ENCODE results near the gene FKRP. TPM values are rescaled to one million over a fixed set of nuclear protein-coding genes. Genes with fewer than 3 reads are reported as not detected.
"Not testable (repeated sequence)": the region's sequence is repeated elsewhere in the genome, so short reads cannot be mapped to it uniquely, and the experiment has no call there.

The FKRP gene
- total and polyA plus RNA-seq, 11 donors = 13.9 to 25.1 (median 19.8) TPM

DNA sequence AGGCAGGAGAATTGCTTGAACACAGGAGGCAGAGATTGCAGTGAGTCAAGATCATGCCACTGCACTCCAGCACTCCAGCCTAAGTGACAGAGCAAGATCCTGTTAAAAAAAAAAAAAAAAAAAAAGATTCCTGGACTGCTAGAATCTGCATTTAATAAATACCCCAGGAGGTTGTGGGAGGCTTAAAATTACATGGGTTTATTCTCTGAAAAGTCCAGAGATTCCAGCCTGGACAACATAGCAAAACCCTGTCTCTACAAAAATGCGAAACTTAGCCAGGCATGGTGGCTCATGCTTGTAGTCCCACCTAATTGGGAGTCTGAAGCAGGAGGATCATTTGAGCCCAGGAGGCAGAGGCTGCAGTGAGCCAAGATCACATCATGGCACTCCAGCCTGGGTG lies 52.0 kb downstream of the FKRP start:
- ATAC-seq (no peak), DNase-seq (no peak)
- TF ChIP-seq POLR2A (IDR thresholded peaks at IDR 0.05) = no peak
- TF ChIP-seq, protein P1, sequence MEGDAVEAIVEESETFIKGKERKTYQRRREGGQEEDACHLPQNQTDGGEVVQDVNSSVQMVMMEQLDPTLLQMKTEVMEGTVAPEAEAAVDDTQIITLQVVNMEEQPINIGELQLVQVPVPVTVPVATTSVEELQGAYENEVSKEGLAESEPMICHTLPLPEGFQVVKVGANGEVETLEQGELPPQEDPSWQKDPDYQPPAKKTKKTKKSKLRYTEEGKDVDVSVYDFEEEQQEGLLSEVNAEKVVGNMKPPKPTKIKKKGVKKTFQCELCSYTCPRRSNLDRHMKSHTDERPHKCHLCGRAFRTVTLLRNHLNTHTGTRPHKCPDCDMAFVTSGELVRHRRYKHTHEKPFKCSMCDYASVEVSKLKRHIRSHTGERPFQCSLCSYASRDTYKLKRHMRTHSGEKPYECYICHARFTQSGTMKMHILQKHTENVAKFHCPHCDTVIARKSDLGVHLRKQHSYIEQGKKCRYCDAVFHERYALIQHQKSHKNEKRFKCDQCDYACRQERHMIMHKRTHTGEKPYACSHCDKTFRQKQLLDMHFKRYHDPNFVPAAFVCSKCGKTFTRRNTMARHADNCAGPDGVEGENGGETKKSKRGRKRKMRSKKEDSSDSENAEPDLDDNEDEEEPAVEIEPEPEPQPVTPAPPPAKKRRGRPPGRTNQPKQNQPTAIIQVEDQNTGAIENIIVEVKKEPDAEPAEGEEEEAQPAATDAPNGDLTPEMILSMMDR (IDR thresholded peaks at IDR 0.05) = no peak
- intact Hi-C loops (cut with DNase I) = no loop called here
- Histone ChIP-seq H3K9me3 (no peaks in the 10 kb centered on the region), H3K27ac (no peak overlapping the region), H3K4me1 (peaks cover 0 to 6% (median 0%) of the 10 kb centered on the region in 12 donors), H3K4me3 (no peak overlapping the region), H3K27me3 (no peaks in the 10 kb centered on the region), H3K36me3 (no peaks in the 10 kb centered on the region)
- WGBS, 4 donors = 95 to 100% (median 100%) methylated on average over 1 of the region's 1 CpG

DNA sequence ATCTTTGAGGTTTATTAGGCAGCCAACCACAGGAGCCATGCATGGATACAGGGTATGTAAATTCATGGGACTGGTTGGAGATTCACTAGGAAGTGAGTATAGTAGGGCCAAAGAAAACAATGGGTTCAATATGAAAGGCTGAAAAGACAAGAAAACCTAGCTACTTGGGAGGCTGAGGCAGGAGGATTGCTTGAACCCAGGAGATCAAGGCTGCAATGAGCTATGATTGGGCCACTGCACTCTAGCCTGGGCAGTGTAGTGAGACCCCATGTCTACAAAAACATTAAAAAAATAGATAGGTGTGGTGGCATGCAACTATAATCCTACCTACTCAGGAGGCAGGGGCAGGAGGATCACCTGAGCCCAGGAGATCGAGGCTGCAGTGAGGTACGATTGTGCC lies 52.9 kb downstream of the FKRP start:
- no peaks in the 10 kb centered on the region for H3K27me3 ChIP-seq
- H3K4me1 ChIP-seq = peaks cover 0 to 6% (median 0%) of the 10 kb centered on the region in 12 donors
- no peak overlapping the region for H3K27ac ChIP-seq
- no peaks in the 10 kb centered on the region for H3K9me3 ChIP-seq
- DNase-seq = no peak
- intact Hi-C loops (cut with DNase I) = no loop called here
- ATAC-seq = no peak
- TF ChIP-seq POLR2A (IDR thresholded peaks at IDR 0.05) = no peak
- TF ChIP-seq, protein P1 (IDR thresholded peaks at IDR 0.05) = no peak
- H3K36me3 ChIP-seq = no peaks in the 10 kb centered on the region
- H3K4me3 ChIP-seq = no peak overlapping the region
- WGBS, 4 donors = 93 to 97% (median 95%) methylated on average over 2 of the region's 2 CpGs

DNA sequence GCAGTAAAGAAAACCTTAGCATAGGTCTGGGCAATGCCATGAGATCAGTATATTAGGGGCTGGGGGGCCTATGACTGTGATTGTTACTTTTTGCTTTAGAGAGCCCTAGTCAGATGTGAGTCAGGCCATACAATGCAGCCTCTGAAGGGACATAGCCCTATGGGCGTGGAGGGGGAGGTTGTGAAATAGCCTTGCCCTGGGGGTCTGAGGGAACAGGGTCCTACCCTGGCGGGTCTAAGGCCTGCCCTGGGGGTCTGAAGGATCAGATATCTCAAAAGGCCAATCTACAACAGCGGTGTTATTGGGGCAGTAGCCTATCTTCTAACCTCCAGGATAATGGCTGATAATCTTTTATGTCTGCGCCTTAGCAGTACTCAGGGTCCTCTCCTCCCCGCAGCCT lies 56.3 kb downstream of the FKRP start:
- Histone ChIP-seq H3K4me3 (no peak overlapping the region), H3K36me3 (no peaks in the 10 kb centered on the region), H3K9me3 (no peaks in the 10 kb centered on the region), H3K4me1 (no peaks in the 10 kb centered on the region), H3K27ac (no peak overlapping the region), H3K27me3 (no peaks in the 10 kb centered on the region)
- intact Hi-C loops (cut with DNase I) = no loop called here
- DNase-seq (no peak), ATAC-seq (no peak)
- TF ChIP-seq, protein P1 (IDR thresholded peaks at IDR 0.05) = no peak
- TF ChIP-seq POLR2A (IDR thresholded peaks at IDR 0.05) = no peak
- 95 to 98% (median 96%) methylated on average over 5 of the region's 5 CpGs for WGBS, 4 donors

DNA sequence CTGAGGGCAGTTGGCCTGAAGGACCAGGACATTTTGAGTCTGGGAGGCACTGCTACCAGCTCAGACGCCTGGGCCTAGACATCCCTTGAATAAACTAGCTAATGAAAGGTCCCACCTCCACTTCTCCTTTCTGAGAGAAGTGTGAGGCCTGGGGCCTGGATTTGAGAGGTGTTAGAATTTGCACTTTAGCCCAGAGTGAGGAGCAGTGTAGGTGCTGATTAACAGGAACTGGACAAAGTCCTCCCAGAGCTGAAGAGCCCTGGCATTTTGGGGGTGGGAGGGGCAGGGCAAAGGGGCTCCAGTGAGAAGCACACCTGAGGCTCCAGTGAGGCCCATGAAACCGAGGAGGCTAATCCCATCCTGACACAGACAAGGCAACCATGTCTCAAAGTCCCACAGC lies 57.7 kb downstream of the FKRP start:
- H3K27ac ChIP-seq = no peak overlapping the region

DNA sequence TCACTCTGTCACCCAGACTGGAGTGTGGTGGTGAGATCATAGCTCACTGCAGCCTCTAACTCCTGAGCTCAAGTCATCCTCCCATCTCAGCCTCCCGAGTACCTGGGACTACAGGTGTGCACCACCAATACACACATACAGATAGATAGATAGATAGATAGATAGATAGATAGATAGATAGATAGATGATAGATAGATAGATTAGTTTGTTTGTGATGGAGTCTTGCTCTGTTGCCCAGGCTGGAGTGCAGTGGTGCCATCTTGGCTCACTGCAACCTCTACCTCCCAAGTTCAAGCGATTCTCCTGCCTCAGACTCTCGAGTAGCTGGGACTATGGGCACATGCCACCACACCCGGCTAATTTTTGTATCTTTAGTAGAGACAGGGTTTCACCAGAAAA lies 58.6 kb downstream of the FKRP start:
- intact Hi-C loops (cut with DNase I); H3K9me3 ChIP-seq; H3K4me3 ChIP-seq; DNase-seq; ATAC-seq; H3K4me1 ChIP-seq; H3K27ac ChIP-seq; H3K27me3 ChIP-seq; H3K36me3 ChIP-seq: not testable (repeated sequence)
- WGBS, 4 donors = 91 to 94% (median 92%) methylated on average over 4 of the region's 4 CpGs

More for the DNA sequence above, 57.7 kb downstream of the FKRP start:
- WGBS, 4 donors = 79 to 80% (median 80%) methylated on average over 2 of the region's 2 CpGs
- no peak for DNase-seq
- H3K9me3 ChIP-seq = no peaks in the 10 kb centered on the region
- no peak overlapping the region for H3K4me3 ChIP-seq
- intact Hi-C loops (cut with DNase I) = no loop called here
- no peak for ATAC-seq
- TF ChIP-seq, protein P1 (IDR thresholded peaks at IDR 0.05) = no peak
- TF ChIP-seq POLR2A (IDR thresholded peaks at IDR 0.05) = no peak
- H3K36me3 ChIP-seq = no peaks in the 10 kb centered on the region
- no peaks in the 10 kb centered on the region for H3K27me3 ChIP-seq
- no peaks in the 10 kb centered on the region for H3K4me1 ChIP-seq

All from heart left ventricle (tissue), 16 donors.